GM19043 (cell line): ENCODE data around the gene GRPEL1.
"Not testable (repeated sequence)": the region's sequence is repeated elsewhere in the genome, so short reads cannot be mapped to it uniquely, and the experiment has no call there.

Source experiments
- ATAC-seq: cut with Tn5 transposase; IDR thresholded peaks from one replicate; pipeline ENCODE4 v1.9.1; 2021; ENCODE audit warnings: low read depth; ENCODE audit not compliant: unreplicated experiment

GRPEL1 gene

GRCh38 chr4:7067452-7068278 is at the start of gene GRPEL1:
TSS of gene GRPEL1 (minus strand) at chr4:7068064. CDS start at chr4:7068032, 32 bp downstream.
- peak; percentile 87 for ATAC-seq

- no peak for ATAC-seq
Observed at GRCh38 chr4:7116705-7117104, 48.8 kb upstream of the GRPEL1 start.

GRCh38 chr4:7115557-7116340 is 47.9 kb upstream of the GRPEL1 start:
- ATAC-seq, result no peak

- no peak for ATAC-seq
Observed at GRCh38 chr4:7112656-7113055, 44.8 kb upstream of the GRPEL1 start.

- ATAC-seq, result no peak
Observed at GRCh38 chr4:7111441-7111840, 43.6 kb upstream of the GRPEL1 start.

GRCh38 chr4:7110546-7110945 is 42.7 kb upstream of the GRPEL1 start:
- no peak for ATAC-seq

GRCh38 chr4:7109169-7109568 is 41.3 kb upstream of the GRPEL1 start:
- no peak for ATAC-seq

GRCh38 chr4:7108660-7109059 is 40.8 kb upstream of the GRPEL1 start:
- no peak for ATAC-seq

- no peak for ATAC-seq
Observed at GRCh38 chr4:7108046-7108625, 40.3 kb upstream of the GRPEL1 start.

GRCh38 chr4:7107166-7107905 is 39.5 kb upstream of the GRPEL1 start:
- no peak for ATAC-seq

- ATAC-seq, result no peak
Observed at GRCh38 chr4:7105276-7105675, 37.4 kb upstream of the GRPEL1 start.

GRCh38 chr4:7104366-7105031 is 36.6 kb upstream of the GRPEL1 start:
- ATAC-seq, result no peak

- ATAC-seq, result no peak
Observed at GRCh38 chr4:7103607-7104365, 35.9 kb upstream of the GRPEL1 start.

- ATAC-seq, result peak; percentile 70
Observed at GRCh38 chr4:7103031-7103606, 35.3 kb upstream of the GRPEL1 start.

GRCh38 chr4:7102516-7102909 is 34.6 kb upstream of the GRPEL1 start:
- ATAC-seq, result not testable (repeated sequence)

- peak; percentile 49 for ATAC-seq
Observed at GRCh38 chr4:7101692-7102515, 34.0 kb upstream of the GRPEL1 start.

- no peak for ATAC-seq
Observed at GRCh38 chr4:7096236-7096635, 28.4 kb upstream of the GRPEL1 start.

- no peak for ATAC-seq
Observed at GRCh38 chr4:7095611-7096155, 27.8 kb upstream of the GRPEL1 start.
